OCI-LY3 (cell line): ENCODE data around the gene IPO11.

Experiments used
- CTCF ChIP-seq: fragments of 200-600, 300-600 bp; sonication (generic); IDR thresholded peaks from 2 replicates; pipeline ENCODE4 v1.5.1; 2014; ENCODE audit warnings: antibody characterized with exemption, low read length, low read depth
- EZH2phosphoT487 ChIP-seq: fragments of 200-600 bp; shearing (Covaris generic); IDR thresholded peaks from 2 replicates; pipeline ENCODE4 v1.6.1; 2018; ENCODE audit warnings: antibody characterized with exemption, mixed run types, low read depth

GRCh38 chr5:62385131-62385530 lies 27.4 kb upstream of the IPO11 start:
- TF ChIP-seq CTCF (no peak), EZH2phosphoT487 (no peak)
